H1 (cell line): ENCODE data around the gene ALDOC. TPM values are rescaled to one million over a fixed set of nuclear protein-coding genes. Genes with fewer than 3 reads are reported as not detected.

Experiments
- CTCF ChIA-PET: fragments of 300-600 bp; sonication (Branson Sonifier 250); formaldehyde crosslinking; loops from one replicate; lab custom pipeline; 2021; ENCODE audit not compliant: partially characterized antibody; lab: Charles Lee
- POLR2A ChIA-PET: fragments of 300-600 bp; sonication (Branson Sonifier 250); formaldehyde crosslinking; loops from one replicate; lab custom pipeline; 2021; ENCODE audit warnings: inconsistent platforms; ENCODE audit not compliant: partially characterized antibody; lab: Charles Lee
- DNase-seq, 2 experiments: peaks; one replicate each; pipeline versions ENCODE4 v3.0.0 to v3.0.0-alpha.2; 2010 to 2022; ENCODE audit warnings: low spot score in 2 of 2, low read depth in 1 of 2, mixed read lengths in 1 of 2
- FAIRE-seq: peaks from 2 replicates; lab custom pipeline; 2011; peaks lifted over from hg19 to GRCh38; lab: Jason Lieb, UNC
- H2AFZ ChIP-seq: 2 replicates; pipeline ENCODE4 v1.8.1; 2012; ENCODE audit warnings: low read length, inconsistent platforms
- H2AK5ac ChIP-seq: 2 replicates; pipeline ENCODE4 v1.6.1; 2013; ENCODE audit warnings: low read depth, low read length
- H2BK120ac ChIP-seq: replicated peaks from 2 replicates; pipeline ENCODE3; 2013; ENCODE audit warnings: low read depth, low read length, inconsistent platforms
- H2BK12ac ChIP-seq: 2 replicates; pipeline ENCODE4 v1.6.1; 2013; ENCODE audit warnings: low read depth, low read length
- H2BK15ac ChIP-seq: 2 replicates; pipeline ENCODE4 v1.6.1; 2013; ENCODE audit warnings: low read length
- H2BK20ac ChIP-seq: 2 replicates; pipeline ENCODE4 v1.6.1; 2013; ENCODE audit warnings: low read length
- H2BK5ac ChIP-seq: 2 replicates; pipeline ENCODE4 v1.6.1; 2013; ENCODE audit warnings: low read depth, low read length
- H3K14ac ChIP-seq: 2 replicates; pipeline ENCODE4 v1.6.1; 2013; ENCODE audit warnings: inconsistent platforms; ENCODE audit not compliant: insufficient read length
- H3K18ac ChIP-seq: 2 replicates; pipeline ENCODE4 v1.6.1; 2013; ENCODE audit warnings: low read length; ENCODE audit errors: extremely low read depth
- H3K23ac ChIP-seq: 2 replicates; pipeline ENCODE4 v1.6.1; 2013; ENCODE audit warnings: inconsistent platforms; ENCODE audit not compliant: insufficient read length
- H3K23me2 ChIP-seq: 2 replicates; pipeline ENCODE4 v1.6.1; 2013; ENCODE audit warnings: low read depth, low read length
- H3K27ac ChIP-seq: 2 replicates; pipeline ENCODE4 v1.6.1; 2011; ENCODE audit warnings: low read depth, low read length, inconsistent platforms
- H3K27me3 ChIP-seq, 4 experiments: replicated peaks in 1 of 4; 1 replicate in 1 of 4; 2 replicates in 3 of 4; pipeline versions ENCODE4 v1.6.1 to v1.8.1; 2011 to 2013; ENCODE audit warnings: low read length in 3 of 4, mild to moderate bottlenecking in 3 of 4, inconsistent platforms in 2 of 4, mixed read lengths in 2 of 4, moderate library complexity in 1 of 4; ENCODE audit not compliant: control insufficient read depth in 3 of 4, insufficient read depth in 3 of 4; ENCODE audit errors: extremely low read depth in 1 of 4
- H3K36me3 ChIP-seq, 4 experiments: 2 replicates each; pipeline versions ENCODE4 v1.6.1 to v1.8.1; 2011 to 2013; ENCODE audit warnings: mild to moderate bottlenecking in 4 of 4, low read length in 3 of 4, moderate library complexity in 2 of 4, control low read depth in 1 of 4, inconsistent platforms in 1 of 4; ENCODE audit not compliant: insufficient read depth in 4 of 4, control insufficient read depth in 2 of 4
- H3K4ac ChIP-seq: replicated peaks from 2 replicates; pipeline ENCODE3; 2013; ENCODE audit warnings: low read length, low read depth, mixed read lengths, inconsistent platforms; ENCODE audit not compliant: insufficient read length
- H3K4me1 ChIP-seq, 4 experiments: replicated peaks in 1 of 4; 1 replicate in 1 of 4; 2 replicates in 3 of 4; pipeline versions ENCODE4 v1.6.1 to v1.8.1; 2011 to 2013; ENCODE audit warnings: low read length in 3 of 4, inconsistent platforms in 2 of 4, mixed read lengths in 1 of 4; ENCODE audit not compliant: insufficient read depth in 4 of 4, control insufficient read depth in 3 of 4
- H3K4me2 ChIP-seq, 2 experiments: 2 replicates each; pipeline versions ENCODE4 v1.6.1 to v1.8.1; 2011 to 2013; ENCODE audit warnings: low read depth in 2 of 2, low read length in 2 of 2, control low read depth in 1 of 2, inconsistent platforms in 1 of 2, mild to moderate bottlenecking in 1 of 2; ENCODE audit not compliant: insufficient read depth in 1 of 2
- H3K4me3 ChIP-seq, 4 experiments: fragments of 200-600, 300-600 bp in 1 of 4; sonication (generic), shearing (Covaris generic), sonication (Bioruptor Twin) in 1 of 4; 2 replicates each; pipeline versions ENCODE4 v1.5.1 to v1.8.1; 2011 to 2016; ENCODE audit warnings: low read length in 4 of 4, low read depth in 3 of 4, control low read depth in 2 of 4, inconsistent platforms in 2 of 4, mild to moderate bottlenecking in 2 of 4, mixed read lengths in 1 of 4, moderate library complexity in 1 of 4; ENCODE audit not compliant: insufficient read depth in 2 of 4; ENCODE audit errors: extremely low read depth in 1 of 4
- H3K56ac ChIP-seq: replicated peaks from 2 replicates; pipeline ENCODE3; 2013; ENCODE audit warnings: low read depth, mild to moderate bottlenecking, mixed read lengths, low read length, inconsistent platforms; ENCODE audit not compliant: insufficient read length
- H3K79me1 ChIP-seq: 2 replicates; pipeline ENCODE4 v1.6.1; 2013; ENCODE audit warnings: low read depth, low read length, control low read depth
- H3K79me2 ChIP-seq, 2 experiments: 2 replicates each; pipeline versions ENCODE4 v1.6.1 to v1.8.1; 2012 to 2013; ENCODE audit warnings: low read length in 2 of 2, mild to moderate bottlenecking in 2 of 2, inconsistent platforms in 1 of 2; ENCODE audit not compliant: insufficient read depth in 2 of 2, control insufficient read depth in 1 of 2
- H3K9ac ChIP-seq, 4 experiments: replicated peaks in 1 of 4; 1 replicate in 1 of 4; 2 replicates in 3 of 4; pipeline versions ENCODE4 v1.6.1 to v1.8.1; 2011 to 2013; ENCODE audit warnings: low read depth in 3 of 4, low read length in 3 of 4, control low read depth in 2 of 4, mild to moderate bottlenecking in 2 of 4, moderate library complexity in 2 of 4, inconsistent platforms in 1 of 4; ENCODE audit errors: extremely low read depth in 1 of 4
- H3K9me3 ChIP-seq, 2 experiments: 2 replicates each; pipeline versions ENCODE4 v1.6.1 to v1.8.1; 2012 to 2013; ENCODE audit warnings: mild to moderate bottlenecking in 2 of 2, moderate library complexity in 2 of 2, control low read depth in 1 of 2, inconsistent platforms in 1 of 2, low read depth in 1 of 2, low read length in 1 of 2, mixed read lengths in 1 of 2; ENCODE audit not compliant: insufficient read depth in 2 of 2
- H4K20me1 ChIP-seq, 2 experiments: replicated peaks in 1 of 2; 2 replicates each; pipeline versions ENCODE3 to v1.8.1; 2011 to 2013; ENCODE audit warnings: inconsistent platforms in 2 of 2, low read length in 2 of 2, mild to moderate bottlenecking in 1 of 2; ENCODE audit not compliant: insufficient read depth in 2 of 2, control insufficient read depth in 1 of 2
- H4K5ac ChIP-seq: 2 replicates; pipeline ENCODE4 v1.6.1; 2013; ENCODE audit warnings: low read length, low read depth, mixed read lengths, inconsistent platforms; ENCODE audit not compliant: insufficient read length
- H4K8ac ChIP-seq: 2 replicates; pipeline ENCODE4 v1.8.0; 2013; ENCODE audit warnings: mild to moderate bottlenecking, moderate library complexity, low read length, inconsistent platforms; ENCODE audit not compliant: insufficient read depth; ENCODE audit errors: extremely low read depth
- H4K91ac ChIP-seq: replicated peaks from 2 replicates; pipeline ENCODE3; 2013; ENCODE audit warnings: low read length, mixed read lengths, inconsistent platforms; ENCODE audit not compliant: insufficient read length
- EGR1 ChIP-seq: IDR thresholded peaks from 2 replicates; pipeline ENCODE4 v1.6.1; 2011; ENCODE audit warnings: low read depth, low read length, borderline replicate concordance
- GTF2F1 ChIP-seq: IDR thresholded peaks from 2 replicates; pipeline ENCODE4 v1.6.1; 2012; ENCODE audit warnings: low read depth, low read length, improper control_type of control experiment, borderline replicate concordance
- HDAC2 ChIP-seq, 2 experiments: fragments of 300-600 bp in 1 of 2; sonication (generic) in 1 of 2; IDR thresholded peaks; 2 replicates each; pipeline ENCODE4 v1.6.1; 2011 to 2012; ENCODE audit warnings: low read depth in 2 of 2, low read length in 2 of 2, mild to moderate bottlenecking in 2 of 2, moderate library complexity in 2 of 2, borderline replicate concordance in 1 of 2, inconsistent platforms in 1 of 2
- POLR2A ChIP-seq, 2 experiments: IDR thresholded peaks; 1 replicate in 1 of 2; 2 replicates in 1 of 2; pipeline ENCODE4 v1.6.1; 2011; ENCODE audit warnings: low read depth in 2 of 2, low read length in 2 of 2, mild to moderate bottlenecking in 2 of 2; ENCODE audit errors: control extremely low read depth in 1 of 2
- RNF2 ChIP-seq: fragments of 200-900, 300-1000 bp; sonication (generic); IDR thresholded peaks from 2 replicates; pipeline ENCODE4 v1.7.1; 2016; ENCODE audit warnings: borderline replicate concordance, low read depth, mild to moderate bottlenecking, antibody characterized with exemption, low read length; ENCODE audit not compliant: poor library complexity, severe bottlenecking; ENCODE audit errors: missing control alignments
- TEAD4 ChIP-seq: IDR thresholded peaks from 2 replicates; pipeline ENCODE4 v1.6.1; 2012; ENCODE audit warnings: low read depth, low read length, inconsistent platforms, mixed read lengths
- YY1 ChIP-seq: IDR thresholded peaks from 2 replicates; pipeline ENCODE4 v1.6.1; 2011; ENCODE audit warnings: low read depth, mild to moderate bottlenecking, low read length
- WGBS, 2 experiments: shearing (Covaris generic) in 1 of 2; methylation state at CpG; one replicate each; pipeline versions ENCODE4 v1.1.6 to v1.1.7; 2013 to 2015; ENCODE audit warnings: low lambda C conversion rate in 2 of 2, mixed read lengths in 2 of 2, inconsistent platforms in 1 of 2, low coverage in 1 of 2, missing lambda C conversion rate in 1 of 2; ENCODE audit not compliant: insufficient replicate concordance in 2 of 2, insufficient coverage in 1 of 2, insufficient read length in 1 of 2; ENCODE audit errors: extremely low coverage in 1 of 2, missing lambda C conversion rate in 1 of 2; 5-methylcytosine and 5-hydroxymethylcytosine counted together
- polyA plus RNA-seq, 7 experiments: library from polyadenylated mRNA; depleted of rRNA in 3 of 7; stranded (reverse) in 5 of 7; unstranded in 2 of 7; fragments of >200 nt in 5 of 7; fragments of 200-250 nt in 2 of 7; gene quantifications; 1 replicate in 5 of 7; 2 replicates in 1 of 7; 4 replicates in 1 of 7; pipeline versions ENCODE4 v1.2.1 to v1.2.3, GENCODE V29; 2011 to 2013; ENCODE audit warnings: missing spikeins in 2 of 7, mixed read lengths in 2 of 7
- total RNA-seq: library from RNA; stranded (reverse); fragmentation: NEBNext Ultra II Directional; extraction: Animal tissue kit (Norgen Biotek cat#: 25700); gene quantifications from 2 replicates; pipeline ENCODE4 v1.2.1, GENCODE V29; 2021

The ALDOC gene
- total and polyA plus RNA-seq, 2 of the 8 experiments (the other 6 are each of a cell fraction or from before 2014, with no cell fraction given) = 51.6 to 103 TPM

- H2BK12ac ChIP-seq = no peak overlapping the region
- H3K36me3 ChIP-seq = peaks cover 37 to 67% (median 56%) of the 10 kb centered on the region in 4 experiments
- H2BK120ac ChIP-seq = no peak overlapping the region
- H2AFZ ChIP-seq = no peak overlapping the region
- no peak overlapping the region for H3K9ac ChIP-seq
- H3K23ac ChIP-seq = no peak overlapping the region
- no peak overlapping the region for H2BK20ac ChIP-seq
- H3K4me1 ChIP-seq = no peaks in the 10 kb centered on the region
- CTCF ChIA-PET = interaction anchor here (0.7 to 6.0 kb wide), 25 partner anchors 10 to 147 kb away, joined by 3 to 45 read pairs (median 5); partner anchors contain the start of genes PIGS and SPAG5
- no peak overlapping the region for H3K4ac ChIP-seq
- no peak for DNase-seq
- H4K20me1 ChIP-seq = peaks cover 2% of the 10 kb centered on the region in 2 experiments
- no peak overlapping the region for H3K4me3 ChIP-seq
- H2BK5ac ChIP-seq = no peak overlapping the region
- H2AK5ac ChIP-seq = no peak overlapping the region
- no peak overlapping the region for H3K56ac ChIP-seq
- no peaks in the 10 kb centered on the region for H3K79me2 ChIP-seq
- no peak overlapping the region for H3K18ac ChIP-seq
- no peak overlapping the region for H4K91ac ChIP-seq
- H3K79me1 ChIP-seq = no peaks in the 10 kb centered on the region
- no peak overlapping the region for H3K14ac ChIP-seq
- H2BK15ac ChIP-seq = no peak overlapping the region
- 86% methylated on average over 2 of the region's 2 CpGs; no CpG with 5 or more reads in 1 of the 2 experiments for WGBS, 2 experiments
- no peaks in the 10 kb centered on the region for H3K9me3 ChIP-seq
- no peak overlapping the region for H4K8ac ChIP-seq
- no peak for FAIRE-seq
- POLR2A ChIA-PET = interaction anchor here (1.0 to 14.8 kb wide), 14 partner anchors 9 to 90 kb away, joined by 4 to 163 read pairs (median 6); partner anchors contain the start of genes SDF2, SPAG5 and SUPT6H
- H3K4me2 ChIP-seq = no peak overlapping the region
- no peak overlapping the region for H3K27ac ChIP-seq
- no peaks in the 10 kb centered on the region for H3K23me2 ChIP-seq
- H3K27me3 ChIP-seq = no peaks in the 10 kb centered on the region
- TF ChIP-seq YY1 (no peak), RNF2 (no peak), GTF2F1 (no peak), POLR2A (IDR thresholded peaks at IDR 0.05; ENCODE audit: control extremely low read depth in 1 of 2, low read depth in 2 of 2, low read length in 2 of 2) (no peak), EGR1 (no peak), HDAC2 (IDR thresholded peaks at IDR 0.05; ENCODE audit: borderline replicate concordance in 1 of 2, low read depth in 2 of 2, low read length in 2 of 2) (no peak), TEAD4 (no peak)
- H4K5ac ChIP-seq = no peak overlapping the region
Observed at GRCh38 chr17:28612531-28612930, 35.8 kb upstream of the ALDOC start.
